Mesothelial cell of epicardium (in vitro differentiated cells): ENCODE results near the gene DMBX1. TPM values are rescaled to one million over a fixed set of nuclear protein-coding genes. Genes with fewer than 3 reads are reported as not detected.
A peak's percentile ranks its signal among the peaks of the same experiment; 100 is the strongest.

Experiments used
- DNase-seq, 2 experiments: peaks; one replicate each; pipeline ENCODE4 v3.0.0; 2021; ENCODE audit warnings: low spot score in 2 of 2; ENCODE audit not compliant: unreplicated experiment in 2 of 2
- H3K27ac Mint-ChIP-seq: 2 replicates; pipeline ENCODE4 v1.8.0; 2021; ENCODE audit warnings: mixed read lengths
- H3K27me3 Mint-ChIP-seq: 2 replicates; pipeline ENCODE4 v1.8.0; 2021; ENCODE audit warnings: low read depth, mixed read lengths
- H3K36me3 Mint-ChIP-seq: 2 replicates; pipeline ENCODE4 v1.8.0; 2021; ENCODE audit warnings: mixed read lengths
- H3K4me1 Mint-ChIP-seq: 2 replicates; pipeline ENCODE4 v1.8.0; 2021; ENCODE audit warnings: mixed read lengths
- H3K4me3 Mint-ChIP-seq: 2 replicates; pipeline ENCODE4 v1.8.0; 2021; ENCODE audit warnings: mild to moderate bottlenecking, moderate library complexity, mixed read lengths
- H3K9me3 Mint-ChIP-seq: 2 replicates; pipeline ENCODE4 v1.8.0; 2021; ENCODE audit warnings: mixed read lengths
- CTCF ChIP-seq: fragments of 200-600 bp; sonication (generic); IDR thresholded peaks from one replicate; pipeline ENCODE4 v1.5.0; 2021; ENCODE audit warnings: antibody characterized with exemption; ENCODE audit not compliant: unreplicated experiment
- total RNA-seq: library from RNA; stranded (reverse); gene quantifications from 3 replicates; pipeline ENCODE4 v1.2.1, GENCODE V29; 2021

DMBX1 gene
- total RNA-seq, 1 donor from 2014 or later: not detected

- peaks cover 96% of the 10 kb centered on the region for H3K27me3 Mint-ChIP-seq
- DNase-seq: no peak
- H3K27ac Mint-ChIP-seq: no peak overlapping the region
Measured at GRCh38 chr1:46461809-46462448, 27.7 kb upstream of the DMBX1 start.

DNA sequence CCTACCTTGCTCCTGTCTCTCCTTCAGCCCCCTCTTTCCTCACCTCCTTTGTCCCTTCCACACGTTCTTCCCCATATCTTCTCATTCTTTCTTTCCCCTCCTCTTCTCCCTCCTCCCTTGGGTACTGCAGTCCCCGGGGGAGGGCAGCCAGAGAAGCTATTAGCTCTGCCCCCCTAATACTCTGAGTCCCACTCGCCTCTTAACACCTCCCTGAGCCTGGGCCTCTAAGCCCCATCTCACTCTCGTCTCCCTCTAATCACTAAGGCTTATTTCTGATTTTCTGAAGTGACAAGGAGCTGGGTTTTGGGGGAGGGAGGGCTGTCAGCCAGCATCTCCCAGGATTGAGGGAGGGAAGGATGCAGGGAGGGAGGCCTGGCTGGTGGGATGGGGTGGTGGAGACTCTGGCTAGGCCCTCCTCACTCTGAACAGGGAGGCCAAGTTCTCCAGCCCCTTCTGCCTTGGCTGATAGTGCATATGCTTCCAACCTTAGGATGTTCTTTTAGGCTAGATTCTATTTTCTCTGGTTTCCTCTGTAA, 25.6 kb upstream of the DMBX1 start:
- DNase-seq: no peak
- no peak for TF ChIP-seq CTCF
- no peaks in the 10 kb centered on the region for H3K9me3 Mint-ChIP-seq
- peaks cover 96% of the 10 kb centered on the region for H3K27me3 Mint-ChIP-seq
- no peaks in the 10 kb centered on the region for H3K36me3 Mint-ChIP-seq
- no peak overlapping the region for H3K27ac Mint-ChIP-seq
- peaks cover 6% of the 10 kb centered on the region for H3K4me1 Mint-ChIP-seq
- no peak overlapping the region for H3K4me3 Mint-ChIP-seq

More at GRCh38 chr1:46461809-46462448, 27.7 kb upstream of the DMBX1 start:
- Mint-ChIP-seq H3K4me1 (peaks cover 2% of the 10 kb centered on the region), H3K4me3 (no peak overlapping the region), H3K36me3 (no peaks in the 10 kb centered on the region), H3K9me3 (no peaks in the 10 kb centered on the region)
- no peak for TF ChIP-seq CTCF

DNA sequence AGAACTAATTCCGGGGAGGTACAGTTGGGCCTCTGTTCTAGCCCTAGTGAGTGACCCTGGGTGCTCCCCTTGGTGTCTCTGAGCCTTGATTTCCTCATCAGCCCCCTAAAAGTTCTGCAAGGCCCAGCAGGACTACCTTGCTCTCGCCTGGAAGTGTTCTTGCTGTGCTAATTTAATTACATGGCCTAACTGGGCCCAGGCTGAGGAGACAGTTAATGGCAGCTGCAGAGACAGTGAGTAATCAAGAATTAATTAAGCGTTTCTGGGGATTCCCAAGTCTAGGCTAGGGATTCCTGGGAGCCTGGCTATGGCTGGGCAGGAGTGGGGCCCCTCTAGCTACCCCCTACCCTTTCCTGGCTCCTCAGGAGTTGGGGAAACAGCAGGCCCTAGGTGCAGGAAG, 24.7 kb upstream of the DMBX1 start:
- no peaks in the 10 kb centered on the region for H3K36me3 Mint-ChIP-seq
- DNase-seq: no peak
- no peak overlapping the region for H3K27ac Mint-ChIP-seq
- TF ChIP-seq CTCF: no peak
- peaks cover 6% of the 10 kb centered on the region for H3K4me1 Mint-ChIP-seq
- no peak overlapping the region for H3K4me3 Mint-ChIP-seq
- H3K27me3 Mint-ChIP-seq: peaks cover 96% of the 10 kb centered on the region
- no peaks in the 10 kb centered on the region for H3K9me3 Mint-ChIP-seq

- peaks cover 6% of the 10 kb centered on the region for H3K4me1 Mint-ChIP-seq
- H3K27ac Mint-ChIP-seq: no peak overlapping the region
- no peak for DNase-seq
- no peaks in the 10 kb centered on the region for H3K36me3 Mint-ChIP-seq
- H3K4me3 Mint-ChIP-seq: peak overlapping the region; percentile 42
- peaks cover 96% of the 10 kb centered on the region for H3K27me3 Mint-ChIP-seq
- TF ChIP-seq CTCF: no peak
- no peaks in the 10 kb centered on the region for H3K9me3 Mint-ChIP-seq
Measured at GRCh38 chr1:46465981-46466476, 23.6 kb upstream of the DMBX1 start.

- peaks cover 96% of the 10 kb centered on the region for H3K27me3 Mint-ChIP-seq
- H3K4me3 Mint-ChIP-seq: peak overlapping the region; percentile 70
- no peak overlapping the region for H3K27ac Mint-ChIP-seq
Measured at GRCh38 chr1:46466477-46467182, 23.0 kb upstream of the DMBX1 start.

More at GRCh38 chr1:46466477-46467182, 23.0 kb upstream of the DMBX1 start:
- H3K4me1 Mint-ChIP-seq: peaks cover 6% of the 10 kb centered on the region
- H3K36me3 Mint-ChIP-seq: no peaks in the 10 kb centered on the region
- H3K9me3 Mint-ChIP-seq: no peaks in the 10 kb centered on the region
- DNase-seq: peak in 1 of 2 experiments; percentile 64
- TF ChIP-seq CTCF: no peak
